ENCODE data around the gene KAT7.
"Not testable (repeated sequence)": the region's sequence is repeated elsewhere in the genome, so short reads cannot be mapped to it uniquely, and the experiment has no call there.

Gene KAT7

DNA sequence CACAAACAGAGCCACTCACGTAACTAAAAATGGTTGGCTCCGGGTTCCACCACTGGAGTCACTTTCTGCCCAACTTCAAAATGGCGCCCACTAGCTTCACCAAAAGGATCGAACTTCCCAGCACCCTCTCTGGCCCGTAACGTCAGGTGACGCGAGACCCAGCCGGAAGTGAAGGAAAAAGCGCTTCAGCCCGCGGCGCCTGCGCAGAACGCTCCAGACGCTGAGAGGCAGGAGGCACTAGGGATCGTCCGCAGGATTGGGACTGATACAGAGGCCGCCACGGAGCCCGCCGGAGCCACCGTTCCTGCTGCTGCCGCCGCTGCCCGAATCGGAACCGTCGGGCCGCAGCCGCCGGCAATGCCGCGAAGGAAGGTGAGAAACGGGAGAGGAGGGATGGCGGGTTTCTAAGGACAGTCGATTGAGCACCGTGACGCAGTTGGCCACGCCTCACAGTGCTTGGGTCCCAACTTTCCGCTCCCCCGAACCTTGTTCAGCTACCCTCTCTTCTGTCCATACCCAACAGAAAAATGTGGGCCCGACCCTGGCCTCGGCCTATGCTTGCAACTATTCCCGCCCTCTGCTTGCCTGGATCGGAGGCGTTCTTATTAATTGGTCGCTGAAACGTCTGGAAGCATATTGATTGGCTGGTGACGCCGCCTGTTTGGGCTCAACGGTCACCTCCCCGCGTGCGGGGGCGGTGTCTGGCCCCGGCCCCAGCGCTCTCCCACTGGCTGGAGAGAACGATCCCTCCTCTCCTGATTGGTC is at the start of gene KAT7:
KAT7 (plus strand) TSS at position 204 of the 765 bp plus-strand sequence; CDS start at position 358, 154 bp downstream.
- peak; percentile 98 for DNase-seq (ENCODE audit: low read depth)

DNA sequence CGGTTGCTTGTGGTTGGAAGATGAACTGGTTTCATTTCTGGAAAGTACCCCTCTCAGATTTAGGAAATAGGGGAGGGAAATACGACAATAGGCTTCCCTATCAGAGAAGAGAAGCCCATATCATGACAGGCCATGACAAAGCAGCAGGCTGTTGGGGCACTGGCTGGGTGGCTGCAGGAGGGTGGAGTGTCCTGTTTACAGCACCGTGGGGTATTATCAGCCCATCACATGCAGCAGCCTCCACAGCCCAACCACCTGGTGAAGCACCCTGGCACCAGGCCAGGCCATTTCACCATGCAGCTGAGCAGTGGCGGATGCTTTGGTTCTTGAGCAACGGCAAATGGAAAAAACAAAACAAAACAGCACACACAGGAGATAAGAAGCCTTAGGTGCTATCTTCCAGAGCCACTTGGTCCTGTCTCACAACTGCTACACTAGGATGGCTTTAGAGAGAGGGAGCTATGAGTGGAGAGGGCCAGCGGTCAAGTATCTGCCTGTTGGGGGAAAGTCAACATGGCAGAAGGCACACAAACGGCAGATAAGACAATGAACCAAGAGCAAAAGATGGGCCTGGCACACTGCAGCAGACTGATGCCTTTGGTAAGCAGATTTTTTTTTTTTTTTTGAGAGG is 48.7 kb upstream of the KAT7 start:
- peak; percentile 100 for DNase-seq (ENCODE audit: low read depth)

GRCh38 chr17:49741009-49741691 is 47.3 kb upstream of the KAT7 start:
- DNase-seq (ENCODE audit: low read depth) = no peak

DNA sequence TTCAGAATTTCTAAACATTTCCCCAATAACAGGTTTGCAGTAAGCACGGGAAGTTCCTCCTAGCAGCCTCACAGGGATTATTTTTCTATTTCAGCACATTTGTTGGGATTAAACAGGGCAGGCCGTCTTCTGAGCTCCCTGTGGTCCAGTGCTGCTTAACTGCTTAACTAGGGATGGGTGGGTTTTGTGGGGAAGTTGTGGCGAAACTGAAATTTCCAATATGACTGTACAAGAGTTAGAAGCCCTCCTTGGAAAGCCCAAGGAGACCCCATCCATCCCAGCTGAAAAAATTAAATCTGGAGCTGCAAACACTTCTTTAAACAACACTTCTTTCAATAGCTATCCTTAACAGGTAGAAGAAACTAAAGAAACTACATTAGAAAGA is 46.8 kb upstream of the KAT7 start:
- DNase-seq (ENCODE audit: low read depth) = no peak

GRCh38 chr17:49742166-49742638 is 46.3 kb upstream of the KAT7 start:
- no peak for DNase-seq (ENCODE audit: low read depth)

DNA sequence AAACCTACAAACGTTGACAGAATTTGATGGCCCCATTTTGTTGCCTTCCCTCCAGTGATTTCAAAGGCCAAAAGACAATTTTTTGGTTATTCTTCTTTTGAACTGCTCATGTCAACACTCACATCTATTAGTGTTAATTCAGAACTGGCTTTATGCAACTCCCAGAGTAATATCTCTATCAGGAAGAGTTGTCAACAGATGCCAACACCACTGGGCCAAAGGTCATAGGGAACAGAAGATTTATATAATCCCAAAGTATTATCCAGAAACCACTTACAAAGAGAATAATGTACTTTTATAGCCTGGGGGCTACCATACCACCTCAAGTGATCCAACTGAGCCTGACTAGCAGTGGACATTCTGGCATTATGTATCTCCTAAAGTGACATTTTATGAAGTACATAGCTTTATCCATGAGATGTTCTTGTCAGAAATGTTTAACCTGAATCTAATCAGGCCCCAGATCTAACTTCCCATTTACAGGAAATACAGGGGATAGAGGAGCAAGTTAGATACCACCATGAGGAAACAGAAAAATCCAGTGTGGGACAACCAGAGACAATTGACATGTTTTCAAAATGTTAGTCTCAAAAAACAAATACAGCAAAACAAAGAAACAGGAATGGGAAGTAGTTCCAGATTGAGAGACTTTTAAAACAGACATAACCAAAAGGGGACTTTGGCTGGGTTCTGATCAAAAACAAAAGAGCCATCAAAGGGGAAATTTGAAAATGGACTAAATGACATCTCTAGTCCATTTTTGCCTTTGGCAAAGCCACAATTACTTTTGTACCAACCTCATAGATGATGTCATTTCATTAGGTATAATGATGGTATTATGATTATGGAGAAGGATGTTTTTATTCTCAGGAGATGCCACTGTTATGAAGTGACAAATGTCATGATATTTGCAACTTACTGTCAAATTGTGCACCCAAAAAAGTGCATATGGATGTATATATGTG is 43.0 kb upstream of the KAT7 start:
- no peak for DNase-seq (ENCODE audit: low read depth)

DNA sequence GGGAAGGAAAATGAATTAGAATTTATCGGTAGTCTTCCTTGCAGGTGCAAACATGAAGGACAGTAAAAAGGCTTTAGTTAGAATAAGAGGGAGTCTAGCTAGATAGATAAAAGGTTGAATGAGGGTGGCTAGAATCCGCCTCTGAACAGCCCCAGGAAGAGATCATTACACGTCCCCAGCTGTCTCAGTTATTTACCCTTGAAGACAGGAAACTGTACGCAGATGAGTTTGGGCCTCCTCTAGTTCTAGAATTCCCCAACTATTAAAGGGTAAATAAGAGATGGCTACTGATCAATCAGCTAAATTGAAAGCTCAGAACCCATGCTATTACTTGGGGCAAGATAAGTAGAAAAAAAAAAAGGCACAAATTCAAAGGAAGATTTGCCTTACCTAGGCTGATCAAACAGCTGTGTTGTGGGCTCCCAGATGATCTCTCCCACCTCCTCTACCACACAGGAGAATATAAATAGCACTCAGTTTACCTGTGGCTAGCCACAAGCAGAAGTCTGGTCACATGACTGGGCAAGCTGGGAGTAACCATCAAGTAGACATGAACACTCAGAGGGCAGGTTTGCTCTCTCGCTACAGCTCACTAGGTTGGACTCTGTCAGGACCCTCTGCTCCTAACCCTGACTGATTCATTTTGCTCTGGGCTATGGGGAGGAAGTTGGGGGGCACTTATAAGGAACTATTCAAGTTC is 41.5 kb upstream of the KAT7 start:
- no peak for DNase-seq (ENCODE audit: low read depth)

- no peak for DNase-seq (ENCODE audit: low read depth)
Observed at GRCh38 chr17:49747632-49748031, 40.8 kb upstream of the KAT7 start.

GRCh38 chr17:49748223-49748622 is 40.3 kb upstream of the KAT7 start:
- no peak for DNase-seq (ENCODE audit: low read depth)

DNA sequence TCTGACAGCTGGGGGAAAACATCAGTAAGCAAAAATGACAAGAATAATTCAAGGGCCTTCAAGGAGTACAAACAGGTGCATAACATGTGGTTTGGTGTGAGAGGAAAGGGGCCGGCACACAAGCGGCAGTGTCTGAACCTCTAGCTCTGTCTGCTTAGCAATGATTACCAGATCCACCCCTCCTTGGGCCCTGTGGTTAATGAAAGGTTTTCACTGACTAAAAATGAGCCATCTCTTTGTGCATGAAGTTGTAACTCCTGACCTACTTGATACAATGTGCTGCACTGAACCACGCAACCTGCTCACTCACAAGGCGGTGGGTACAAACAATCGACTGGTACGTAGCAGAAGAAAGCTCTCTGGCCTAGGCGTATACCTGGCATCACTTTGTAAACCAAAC is 39.7 kb upstream of the KAT7 start:
- no peak for DNase-seq (ENCODE audit: low read depth)

DNA sequence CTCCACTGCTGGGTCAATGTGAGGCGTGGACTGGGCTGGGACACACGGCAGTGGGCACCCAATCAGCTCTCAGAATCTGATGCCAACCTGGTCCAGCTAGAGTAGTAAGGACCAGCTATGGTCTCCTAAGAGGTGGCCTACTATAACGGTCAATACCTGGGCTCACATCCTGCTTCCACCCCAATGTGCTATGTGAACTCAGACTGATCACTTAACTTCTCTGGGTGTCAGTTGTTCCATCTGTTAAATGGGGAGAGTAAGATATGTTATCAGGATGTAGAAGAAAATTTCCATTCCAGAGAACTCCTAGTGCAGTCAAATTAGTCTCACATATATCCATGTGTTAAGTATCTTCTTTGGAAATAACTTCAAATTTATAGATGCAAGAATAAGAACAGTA is 38.8 kb upstream of the KAT7 start:
- no peak for DNase-seq (ENCODE audit: low read depth)

DNA sequence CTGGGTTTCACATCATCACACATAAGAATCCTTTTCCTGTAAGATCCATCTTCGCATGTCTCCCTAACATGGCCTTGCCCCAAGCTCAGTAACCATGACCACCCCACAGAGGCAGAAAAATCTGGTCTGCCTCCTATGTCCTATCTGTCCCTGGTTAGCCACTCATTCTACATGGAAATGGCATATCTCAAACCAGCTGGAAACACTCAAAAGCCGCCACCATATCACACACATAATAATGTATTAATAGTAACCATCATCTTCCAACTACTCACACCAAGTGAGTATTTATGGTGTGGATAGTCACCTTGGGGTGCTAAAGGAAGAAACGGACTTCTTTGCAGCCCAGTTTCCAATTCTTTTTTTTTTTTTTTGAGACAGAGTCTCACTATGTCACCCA is 36.0 kb upstream of the KAT7 start:
- DNase-seq (ENCODE audit: low read depth) = no peak

GRCh38 chr17:49753959-49754391 is 34.5 kb upstream of the KAT7 start:
- no peak for DNase-seq (ENCODE audit: low read depth)

DNA sequence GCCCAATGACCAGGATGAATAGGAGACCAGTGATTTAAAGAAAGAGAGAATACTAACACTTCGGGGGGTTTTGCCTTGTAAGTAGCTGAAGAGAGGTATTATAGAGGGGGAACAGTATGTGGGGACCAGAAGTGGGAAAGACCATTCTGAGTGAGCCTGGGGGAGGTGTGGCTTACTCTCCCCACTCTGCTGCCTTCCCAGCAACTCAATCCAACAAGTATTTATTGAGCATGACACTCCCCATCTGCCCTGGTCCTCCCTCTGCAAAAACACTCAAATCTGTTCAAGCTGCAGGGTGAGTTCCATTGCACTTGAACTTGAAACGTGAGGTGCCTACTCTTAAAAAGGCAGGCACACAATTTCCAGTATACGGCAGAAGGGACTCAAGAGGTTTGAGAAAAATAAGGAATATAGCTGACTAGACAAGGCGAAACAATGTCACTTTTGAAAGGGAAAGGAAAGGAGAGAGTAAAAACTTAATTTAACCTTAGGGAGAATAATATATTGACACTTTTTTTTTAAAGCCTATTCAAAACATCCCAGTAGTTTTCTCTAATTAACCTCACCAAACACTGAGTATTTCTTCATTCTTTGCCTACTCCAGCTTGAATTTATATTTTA is 32.7 kb upstream of the KAT7 start:
- DNase-seq (ENCODE audit: low read depth) = no peak

DNA sequence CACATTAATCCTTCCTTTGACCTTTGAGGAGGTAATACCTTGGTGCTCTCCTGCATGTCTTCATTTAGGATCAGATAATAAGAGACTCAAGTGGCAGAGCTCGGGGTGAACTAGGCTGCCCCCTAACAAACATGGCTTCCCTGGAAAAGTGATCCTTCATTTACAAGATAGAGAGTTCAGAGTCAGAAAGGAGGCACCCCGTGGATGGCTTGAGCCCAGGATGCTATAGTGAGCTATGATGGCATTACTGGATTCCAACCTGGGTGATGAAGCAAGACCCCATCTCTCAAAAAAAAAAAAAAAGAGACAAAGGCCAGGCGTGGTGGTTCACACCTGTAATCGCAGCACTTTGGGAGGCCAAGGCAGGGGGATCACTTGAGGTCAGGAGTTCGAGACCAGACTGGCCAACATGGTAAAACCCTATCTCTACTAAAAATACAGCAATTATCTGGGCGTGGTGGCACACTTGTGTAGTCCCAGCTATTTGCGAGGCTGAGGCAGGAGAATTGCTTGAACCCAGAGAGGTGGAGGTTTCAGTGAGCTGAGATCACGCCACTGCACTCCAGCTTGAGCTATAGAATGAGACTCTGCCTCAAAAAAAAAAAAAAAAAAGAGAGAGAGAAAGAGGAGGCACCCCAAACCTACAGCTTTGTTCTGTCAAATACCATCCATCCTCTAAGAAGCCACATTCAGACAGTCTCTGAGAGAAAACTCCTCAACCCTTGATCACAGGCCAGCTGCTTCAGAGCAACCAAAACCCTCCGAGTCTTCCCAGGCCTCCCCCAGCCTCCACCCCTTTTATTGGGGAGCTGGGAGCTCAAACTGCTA is 31.9 kb upstream of the KAT7 start:
- no peak for DNase-seq (ENCODE audit: low read depth)

DNA sequence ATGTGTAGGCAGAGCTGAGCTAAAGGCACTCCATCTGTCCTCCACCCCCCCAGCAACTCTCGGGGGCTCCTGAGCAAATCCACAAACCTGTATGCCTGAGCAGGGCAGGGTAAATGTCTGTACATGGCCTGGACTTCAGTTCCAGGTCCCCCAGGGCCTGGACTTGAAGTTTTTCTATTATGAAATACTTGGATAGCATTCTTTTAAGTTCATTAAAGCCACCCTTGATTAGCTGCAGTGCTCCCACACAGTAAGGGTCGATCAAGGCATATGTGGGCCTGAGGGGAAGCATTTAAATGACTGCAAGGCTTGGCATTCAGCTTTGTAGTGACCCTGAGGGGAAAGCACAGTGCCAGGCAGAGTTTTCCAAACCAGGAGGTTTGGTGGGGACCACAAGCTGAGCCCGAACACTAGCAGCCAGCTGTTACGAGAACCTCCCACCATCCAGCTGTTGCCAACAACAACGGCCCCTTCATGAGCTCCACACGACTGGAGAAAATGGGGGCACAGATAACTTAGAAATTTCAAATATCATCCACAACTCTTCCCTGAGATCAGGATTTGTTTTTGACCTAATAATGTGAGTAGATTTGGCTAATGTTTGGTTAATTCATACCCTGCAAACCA is 31.2 kb upstream of the KAT7 start:
- no peak for DNase-seq (ENCODE audit: low read depth)

DNA sequence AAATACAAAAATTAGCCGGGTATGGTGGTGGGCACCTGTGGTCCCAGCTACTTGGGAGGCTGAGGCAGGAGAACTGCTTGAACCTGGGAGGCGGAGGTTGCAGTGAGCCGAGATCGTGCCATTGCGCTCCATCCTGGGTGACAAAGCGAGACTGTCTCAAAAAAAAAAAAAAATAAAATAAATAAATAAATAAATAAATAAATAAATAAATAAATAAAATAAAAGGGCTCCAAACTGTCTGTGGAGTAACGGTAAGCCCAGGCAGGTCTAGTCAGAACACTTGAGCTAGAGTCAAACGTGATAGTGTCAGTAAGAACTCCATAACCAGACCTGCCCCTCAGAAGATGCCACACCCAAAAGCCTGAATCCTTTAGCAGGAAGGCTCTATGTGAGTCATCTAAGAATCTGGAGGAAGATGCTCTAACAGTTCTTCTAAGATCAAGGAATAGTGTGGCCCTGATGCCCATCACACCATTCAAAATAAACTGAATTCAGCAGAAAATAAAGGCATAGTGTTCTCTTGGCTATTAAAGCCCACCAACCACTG is 29.9 kb upstream of the KAT7 start:
- not testable (repeated sequence) for DNase-seq (ENCODE audit: low read depth)

GRCh38 chr17:49759203-49759602 is 29.3 kb upstream of the KAT7 start:
- DNase-seq (ENCODE audit: low read depth) = no peak

- DNase-seq (ENCODE audit: low read depth) = no peak
Observed at GRCh38 chr17:49760296-49760695, 28.2 kb upstream of the KAT7 start.

Measured in CMK (cell line).